Naive B cell (primary cell): ENCODE measurements around the gene DFFA. TPM values are rescaled to one million over a fixed set of nuclear protein-coding genes. Genes with fewer than 3 reads are reported as not detected.
A peak's percentile ranks its signal among the peaks of the same experiment; 100 is the strongest.
"Not testable (repeated sequence)": the region's sequence is repeated elsewhere in the genome, so short reads cannot be mapped to it uniquely, and the experiment has no call there.

Source experiments
- ATAC-seq, 2 donors: fragments of 150-1000 bp; cut with Tn5 transposase; 2 replicates each; pipeline ENCODE4 v1.10.0; 2021; ENCODE audit warnings: low read depth in 2 of 2, mild to moderate bottlenecking in 2 of 2, moderate library complexity in 2 of 2
- DNase-seq: peaks from one replicate; pipeline ENCODE4 v3.0.0; 2022
- H3K27ac Mint-ChIP-seq, 6 donors: one replicate each; pipeline ENCODE4 v1.8.0; 2020 to 2022; ENCODE audit warnings: mild to moderate bottlenecking in 6 of 6, mixed read lengths in 6 of 6, moderate library complexity in 5 of 6, inconsistent platforms in 2 of 6
- H3K27me3 Mint-ChIP-seq, 3 donors: one replicate each; pipeline ENCODE4 v1.8.0; 2021 to 2022; ENCODE audit warnings: mixed read lengths in 3 of 3, mild to moderate bottlenecking in 1 of 3
- H3K36me3 Mint-ChIP-seq, 2 donors: one replicate each; pipeline ENCODE4 v1.8.0; 2020 to 2022; ENCODE audit warnings: mixed read lengths in 2 of 2, inconsistent platforms in 1 of 2, mild to moderate bottlenecking in 1 of 2
- H3K4me1 Mint-ChIP-seq, 3 donors: one replicate each; pipeline ENCODE4 v1.8.0; 2020 to 2022; ENCODE audit warnings: mixed read lengths in 3 of 3, inconsistent platforms in 1 of 3, mild to moderate bottlenecking in 1 of 3, moderate library complexity in 1 of 3
- H3K4me3 Mint-ChIP-seq, 8 donors: one replicate each; pipeline ENCODE4 v1.8.0; 2020 to 2022; ENCODE audit warnings: mild to moderate bottlenecking in 8 of 8, mixed read lengths in 8 of 8, moderate library complexity in 8 of 8, inconsistent platforms in 2 of 8
- H3K9me3 Mint-ChIP-seq, 7 donors: one replicate each; pipeline ENCODE4 v1.8.0; 2020 to 2022; ENCODE audit warnings: mixed read lengths in 7 of 7, mild to moderate bottlenecking in 5 of 7, inconsistent platforms in 2 of 7, moderate library complexity in 1 of 7
- polyA plus RNA-seq, 6 donors: library from polyadenylated mRNA; unstranded; fragments of 300-500 nt; fragmentation: Illumina TruSeq; gene quantifications; one replicate each; pipeline ENCODE4 v1.2.3, GENCODE V29; 2021; ENCODE audit warnings: low read depth in 6 of 6

The DFFA gene
- polyA plus RNA-seq, 6 donors from 2014 or later: 21.1 to 35.6 (median 23.6) TPM

- peak overlapping the region; percentile 82 to 96 (median 94) for H3K27ac Mint-ChIP-seq
- DNase-seq: no peak
- peak; percentile 0 to 2 for ATAC-seq
- peaks cover 38 to 54% (median 51%) of the 10 kb centered on the region in 3 donors for H3K4me1 Mint-ChIP-seq
- no peaks in the 10 kb centered on the region for H3K9me3 Mint-ChIP-seq
- peak overlapping the region; percentile 95 to 99 (median 98) for H3K4me3 Mint-ChIP-seq
- H3K36me3 Mint-ChIP-seq: peaks cover 7 to 8% of the 10 kb centered on the region in 2 donors
- H3K27me3 Mint-ChIP-seq: no peaks in the 10 kb centered on the region
Measured at GRCh38 chr1:10471411-10472219, 714 bp downstream of the DFFA start.

- Mint-ChIP-seq H3K4me1 (peaks cover 26 to 38% (median 36%) of the 10 kb centered on the region in 3 donors), H3K27me3 (no peaks in the 10 kb centered on the region), H3K27ac (peak overlapping the region in 1 of 6 donors; percentile 47), H3K9me3 (no peaks in the 10 kb centered on the region), H3K4me3 (no peak overlapping the region), H3K36me3 (peaks cover 7 to 8% of the 10 kb centered on the region in 2 donors)
- no peak for DNase-seq
- ATAC-seq: no peak
Measured at GRCh38 chr1:10470043-10470442, 2.3 kb downstream of the DFFA start.

- Mint-ChIP-seq H3K36me3 (peaks cover 15 to 16% of the 10 kb centered on the region in 2 donors), H3K27me3 (no peaks in the 10 kb centered on the region), H3K9me3 (no peaks in the 10 kb centered on the region), H3K4me1 (peaks cover 16 to 19% (median 17%) of the 10 kb centered on the region in 3 donors), H3K4me3 (no peak overlapping the region), H3K27ac (peak overlapping the region in 1 of 6 donors; percentile 34)
- DNase-seq (no peak), ATAC-seq (no peak)
Measured at GRCh38 chr1:10467078-10467477, 5.3 kb downstream of the DFFA start.

GRCh38 chr1:10459184-10459583, 13.1 kb downstream of the DFFA start:
- Mint-ChIP-seq H3K4me3 (no peak overlapping the region), H3K9me3 (no peaks in the 10 kb centered on the region), H3K4me1 (no peaks in the 10 kb centered on the region), H3K27ac (no peak overlapping the region), H3K36me3 (peaks cover 7 to 15% of the 10 kb centered on the region in 2 donors), H3K27me3 (no peaks in the 10 kb centered on the region)
- DNase-seq (no peak), ATAC-seq (no peak)

GRCh38 chr1:10457875-10458274, 14.5 kb downstream of the DFFA start:
- Mint-ChIP-seq H3K27me3 (no peaks in the 10 kb centered on the region), H3K36me3 (peaks cover 7% of the 10 kb centered on the region in 2 donors), H3K4me3 (no peak overlapping the region), H3K9me3 (no peaks in the 10 kb centered on the region), H3K27ac (peak overlapping the region in 1 of 6 donors; percentile 16), H3K4me1 (no peaks in the 10 kb centered on the region)
- ATAC-seq: no peak
- no peak for DNase-seq

- H3K4me3 Mint-ChIP-seq, ATAC-seq, H3K36me3 Mint-ChIP-seq, H3K27ac Mint-ChIP-seq, H3K27me3 Mint-ChIP-seq, DNase-seq, H3K4me1 Mint-ChIP-seq, H3K9me3 Mint-ChIP-seq: not testable (repeated sequence)
Measured at GRCh38 chr1:10457462-10457861, 14.9 kb downstream of the DFFA start.

GRCh38 chr1:10456661-10457060, 15.7 kb downstream of the DFFA start:
- no peaks in the 10 kb centered on the region for H3K27me3 Mint-ChIP-seq

GRCh38 chr1:10456048-10456447, 16.3 kb downstream of the DFFA start:
- H3K36me3 Mint-ChIP-seq: peaks cover 0 to under 1% of the 10 kb centered on the region in 2 donors

More at GRCh38 chr1:10456661-10457060, 15.7 kb downstream of the DFFA start:
- peak overlapping the region in 1 of 6 donors; percentile 73 for H3K27ac Mint-ChIP-seq
- no peaks in the 10 kb centered on the region for H3K4me1 Mint-ChIP-seq
- no peaks in the 10 kb centered on the region for H3K9me3 Mint-ChIP-seq
- no peak for ATAC-seq
- no peak for DNase-seq
- no peak overlapping the region for H3K4me3 Mint-ChIP-seq
- peaks cover 0 to 7% of the 10 kb centered on the region in 2 donors for H3K36me3 Mint-ChIP-seq

GRCh38 chr1:10451287-10451686, 21.0 kb downstream of the DFFA start:
- DNase-seq: no peak
- no peaks in the 10 kb centered on the region for H3K9me3 Mint-ChIP-seq
- no peak for ATAC-seq
- no peaks in the 10 kb centered on the region for H3K36me3 Mint-ChIP-seq
- no peak overlapping the region for H3K27ac Mint-ChIP-seq
- H3K4me1 Mint-ChIP-seq: no peaks in the 10 kb centered on the region
- no peak overlapping the region for H3K4me3 Mint-ChIP-seq
- H3K27me3 Mint-ChIP-seq: peaks cover 0 to 12% (median 0%) of the 10 kb centered on the region in 3 donors

More at GRCh38 chr1:10456048-10456447, 16.3 kb downstream of the DFFA start:
- Mint-ChIP-seq H3K27me3 (no peaks in the 10 kb centered on the region), H3K27ac (peak overlapping the region in 2 of 6 donors; percentile 78 to 87), H3K4me1 (no peaks in the 10 kb centered on the region), H3K4me3 (no peak overlapping the region), H3K9me3 (no peaks in the 10 kb centered on the region)
- DNase-seq (no peak), ATAC-seq (no peak)

- DNase-seq: no peak
- no peak overlapping the region for H3K27ac Mint-ChIP-seq
- H3K27me3 Mint-ChIP-seq: peaks cover 0 to 12% (median 0%) of the 10 kb centered on the region in 3 donors
- ATAC-seq: no peak
- no peaks in the 10 kb centered on the region for H3K9me3 Mint-ChIP-seq
- H3K4me3 Mint-ChIP-seq: no peak overlapping the region
- H3K4me1 Mint-ChIP-seq: no peaks in the 10 kb centered on the region
- H3K36me3 Mint-ChIP-seq: no peaks in the 10 kb centered on the region
Measured at GRCh38 chr1:10450836-10451235, 21.5 kb downstream of the DFFA start.

- Mint-ChIP-seq H3K36me3 (no peaks in the 10 kb centered on the region), H3K27me3 (peaks cover 0 to 12% (median 0%) of the 10 kb centered on the region in 3 donors)
- ATAC-seq: no peak
Measured at GRCh38 chr1:10450156-10450814, 22.0 kb downstream of the DFFA start.

GRCh38 chr1:10449751-10450150, 22.6 kb downstream of the DFFA start, which contains the start of gene CORT:
TSS of gene CORT (plus strand) at chr1:10450031. CDS start at chr1:10450224, 193 bp downstream.
- Mint-ChIP-seq H3K27ac (no peak within 1 kb of the TSS), H3K27me3 (peaks cover 0 to 12% (median 0%) of the 10 kb centered on the region in 3 donors), H3K9me3 (no peaks in the 10 kb centered on the region), H3K4me1 (no peaks in the 10 kb centered on the region), H3K36me3 (no peaks in the 10 kb centered on the region), H3K4me3 (no peak within 1 kb of the TSS)
- DNase-seq (no peak), ATAC-seq (no peak)

More at GRCh38 chr1:10450156-10450814, 22.0 kb downstream of the DFFA start:
- no peaks in the 10 kb centered on the region for H3K9me3 Mint-ChIP-seq
- no peak for DNase-seq
- no peak overlapping the region for H3K4me3 Mint-ChIP-seq
- no peak overlapping the region for H3K27ac Mint-ChIP-seq
- H3K4me1 Mint-ChIP-seq: no peaks in the 10 kb centered on the region

GRCh38 chr1:10446790-10447422, 25.4 kb downstream of the DFFA start:
- no peak for ATAC-seq

More at GRCh38 chr1:10446790-10447422, 25.4 kb downstream of the DFFA start:
- Mint-ChIP-seq H3K9me3 (no peaks in the 10 kb centered on the region), H3K4me3 (no peak overlapping the region), H3K4me1 (no peaks in the 10 kb centered on the region), H3K27ac (peak overlapping the region in 2 of 6 donors; percentile 49 to 51), H3K36me3 (no peaks in the 10 kb centered on the region), H3K27me3 (peaks cover 0 to 12% (median 0%) of the 10 kb centered on the region in 3 donors)
- no peak for DNase-seq
